WTC11 (cell line): Measurements from ENCODE around the gene MACROD2.

ENCODE experiments used
- IRF2 ChIP-seq: sonication (generic); formaldehyde crosslinking; IDR thresholded peaks from 2 replicates; pipeline ENCODE4 v1.8.0; 2022; ENCODE audit warnings: low read depth, missing genetic modification reagents, borderline replicate concordance
- JUN ChIP-seq: sonication (generic); formaldehyde crosslinking; IDR thresholded peaks from 2 replicates; pipeline ENCODE4 v1.8.0; 2023; ENCODE audit warnings: mild to moderate bottlenecking, missing genetic modification reagents
- SMAD3 ChIP-seq: sonication (generic); formaldehyde crosslinking; IDR thresholded peaks from 2 replicates; pipeline ENCODE4 v1.8.0; 2022; ENCODE audit warnings: missing genetic modification reagents, mild to moderate bottlenecking, borderline replicate concordance
- TP53 ChIP-seq: sonication (generic); formaldehyde crosslinking; IDR thresholded peaks from 2 replicates; pipeline ENCODE4 v1.8.1; 2023; ENCODE audit warnings: mild to moderate bottlenecking, missing genetic modification reagents
- ZNF121 ChIP-seq: sonication (generic); formaldehyde crosslinking; IDR thresholded peaks from 2 replicates; pipeline ENCODE4 v1.8.0; 2023; ENCODE audit warnings: missing genetic modification reagents
- ZNF232 ChIP-seq: sonication (generic); formaldehyde crosslinking; IDR thresholded peaks from 2 replicates; pipeline ENCODE4 v1.8.0; 2022; ENCODE audit warnings: mild to moderate bottlenecking, missing genetic modification reagents
- TF ChIP-seq, protein P1 (sequence below): fragments of 200-600 bp; IDR thresholded peaks from 2 replicates; pipeline ENCODE4 v1.8.0; 2022; ENCODE audit warnings: antibody characterized with exemption
- TF ChIP-seq, protein P2 (sequence below): sonication (generic); formaldehyde crosslinking; IDR thresholded peaks from 2 replicates; pipeline ENCODE4 v1.8.0; 2022; ENCODE audit warnings: mild to moderate bottlenecking, missing genetic modification reagents
- TF ChIP-seq, protein P3 (sequence below): sonication (generic); formaldehyde crosslinking; IDR thresholded peaks from 2 replicates; pipeline ENCODE4 v1.8.0; 2022; ENCODE audit warnings: missing genetic modification reagents

DNA sequence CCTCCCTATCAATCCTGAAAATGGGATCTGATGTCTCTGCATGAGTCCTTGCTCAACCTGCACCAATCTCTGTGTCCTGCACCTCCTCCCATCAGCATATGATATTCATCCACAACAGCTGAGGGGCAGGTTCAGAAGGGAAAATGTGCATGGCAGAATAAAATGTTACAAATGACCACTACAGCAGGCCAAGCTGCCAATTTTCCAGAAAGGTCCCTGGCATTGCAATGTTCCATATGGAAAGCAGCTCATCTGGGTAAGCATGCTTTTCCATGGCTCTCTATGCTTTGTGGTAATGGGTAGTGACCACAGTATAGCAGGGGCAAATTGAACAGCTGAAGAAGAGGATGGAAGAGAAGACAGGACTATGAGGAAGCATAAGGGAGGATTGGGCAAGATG, 1183.3 kb downstream of the MACROD2 start:
- no peak for TF ChIP-seq JUN (CRISPR knock-in tag)
- no peak for TF ChIP-seq ZNF232
- TF ChIP-seq, protein P1, sequence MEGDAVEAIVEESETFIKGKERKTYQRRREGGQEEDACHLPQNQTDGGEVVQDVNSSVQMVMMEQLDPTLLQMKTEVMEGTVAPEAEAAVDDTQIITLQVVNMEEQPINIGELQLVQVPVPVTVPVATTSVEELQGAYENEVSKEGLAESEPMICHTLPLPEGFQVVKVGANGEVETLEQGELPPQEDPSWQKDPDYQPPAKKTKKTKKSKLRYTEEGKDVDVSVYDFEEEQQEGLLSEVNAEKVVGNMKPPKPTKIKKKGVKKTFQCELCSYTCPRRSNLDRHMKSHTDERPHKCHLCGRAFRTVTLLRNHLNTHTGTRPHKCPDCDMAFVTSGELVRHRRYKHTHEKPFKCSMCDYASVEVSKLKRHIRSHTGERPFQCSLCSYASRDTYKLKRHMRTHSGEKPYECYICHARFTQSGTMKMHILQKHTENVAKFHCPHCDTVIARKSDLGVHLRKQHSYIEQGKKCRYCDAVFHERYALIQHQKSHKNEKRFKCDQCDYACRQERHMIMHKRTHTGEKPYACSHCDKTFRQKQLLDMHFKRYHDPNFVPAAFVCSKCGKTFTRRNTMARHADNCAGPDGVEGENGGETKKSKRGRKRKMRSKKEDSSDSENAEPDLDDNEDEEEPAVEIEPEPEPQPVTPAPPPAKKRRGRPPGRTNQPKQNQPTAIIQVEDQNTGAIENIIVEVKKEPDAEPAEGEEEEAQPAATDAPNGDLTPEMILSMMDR, result no peak
- no peak for TF ChIP-seq IRF2 (CRISPR knock-in tag)
- TF ChIP-seq TP53 (CRISPR knock-in tag), result no peak
- TF ChIP-seq, protein P2, sequence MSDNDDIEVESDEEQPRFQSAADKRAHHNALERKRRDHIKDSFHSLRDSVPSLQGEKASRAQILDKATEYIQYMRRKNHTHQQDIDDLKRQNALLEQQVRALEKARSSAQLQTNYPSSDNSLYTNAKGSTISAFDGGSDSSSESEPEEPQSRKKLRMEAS (CRISPR knock-in tag), result no peak
- TF ChIP-seq, protein P3, sequence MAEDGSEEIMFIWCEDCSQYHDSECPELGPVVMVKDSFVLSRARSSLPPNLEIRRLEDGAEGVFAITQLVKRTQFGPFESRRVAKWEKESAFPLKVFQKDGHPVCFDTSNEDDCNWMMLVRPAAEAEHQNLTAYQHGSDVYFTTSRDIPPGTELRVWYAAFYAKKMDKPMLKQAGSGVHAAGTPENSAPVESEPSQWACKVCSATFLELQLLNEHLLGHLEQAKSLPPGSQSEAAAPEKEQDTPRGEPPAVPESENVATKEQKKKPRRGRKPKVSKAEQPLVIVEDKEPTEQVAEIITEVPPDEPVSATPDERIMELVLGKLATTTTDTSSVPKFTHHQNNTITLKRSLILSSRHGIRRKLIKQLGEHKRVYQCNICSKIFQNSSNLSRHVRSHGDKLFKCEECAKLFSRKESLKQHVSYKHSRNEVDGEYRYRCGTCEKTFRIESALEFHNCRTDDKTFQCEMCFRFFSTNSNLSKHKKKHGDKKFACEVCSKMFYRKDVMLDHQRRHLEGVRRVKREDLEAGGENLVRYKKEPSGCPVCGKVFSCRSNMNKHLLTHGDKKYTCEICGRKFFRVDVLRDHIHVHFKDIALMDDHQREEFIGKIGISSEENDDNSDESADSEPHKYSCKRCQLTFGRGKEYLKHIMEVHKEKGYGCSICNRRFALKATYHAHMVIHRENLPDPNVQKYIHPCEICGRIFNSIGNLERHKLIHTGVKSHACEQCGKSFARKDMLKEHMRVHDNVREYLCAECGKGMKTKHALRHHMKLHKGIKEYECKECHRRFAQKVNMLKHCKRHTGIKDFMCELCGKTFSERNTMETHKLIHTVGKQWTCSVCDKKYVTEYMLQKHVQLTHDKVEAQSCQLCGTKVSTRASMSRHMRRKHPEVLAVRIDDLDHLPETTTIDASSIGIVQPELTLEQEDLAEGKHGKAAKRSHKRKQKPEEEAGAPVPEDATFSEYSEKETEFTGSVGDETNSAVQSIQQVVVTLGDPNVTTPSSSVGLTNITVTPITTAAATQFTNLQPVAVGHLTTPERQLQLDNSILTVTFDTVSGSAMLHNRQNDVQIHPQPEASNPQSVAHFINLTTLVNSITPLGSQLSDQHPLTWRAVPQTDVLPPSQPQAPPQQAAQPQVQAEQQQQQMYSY, result no peak
- no peak for TF ChIP-seq SMAD3 (CRISPR knock-in tag)
- no peak for TF ChIP-seq ZNF121 (CRISPR knock-in tag)
